Measurements from ENCODE around the gene FUT2. TPM values are rescaled to one million over a fixed set of nuclear protein-coding genes. Genes with fewer than 3 reads are reported as not detected.

FUT2 gene
- total RNA-seq, 1 donor from 2014 or later = 1.9 TPM

GRCh38 chr19:48755084-48755641 is 59.4 kb downstream of the FUT2 start, which contains the start of gene FGF21:
TSS of gene FGF21 (plus strand) at chr19:48755524. CDS start at chr19:48756237, 713 bp downstream.
- DNase-seq (ENCODE audit: low read depth) = no peak
- no peaks in the 10 kb centered on the region for H3K36me3 ChIP-seq (ENCODE audit: control insufficient read depth, insufficient read depth, low read length)
- TF ChIP-seq CTCF (IDR thresholded peaks at IDR 0.05; ENCODE audit: insufficient read depth, low read length, poor library complexity, severe bottlenecking) = no peak

More at GRCh38 chr19:48755084-48755641, 59.4 kb downstream of the FUT2 start, which contains the start of gene FGF21:
- Histone ChIP-seq H3K4me3 (ENCODE audit: low read depth, low read length) (no peak within 1 kb of the TSS), H3K27me3 (ENCODE audit: control insufficient read depth, insufficient read depth, low read length) (peaks cover 5% of the 10 kb centered on the region)

Other genes starting within 250 kb of the FUT2 start
- gene GRWD1, start 250.0 kb upstream of the FUT2 start, total RNA-seq = 44.6 and 47.1 TPM in 2 replicates
- gene KCNJ14, start 240.4 kb upstream of the FUT2 start, total RNA-seq = 0.54 and 2.1 TPM in 2 replicates
- 73.0 and 77.3 TPM in 2 replicates for gene CYTH2, start 226.6 kb upstream of the FUT2 start, total RNA-seq
- gene LMTK3, start 184.1 kb upstream of the FUT2 start, total RNA-seq = 2.3 and 2.9 TPM in 2 replicates
- gene SULT2B1, start 143.8 kb upstream of the FUT2 start, total RNA-seq = 0.48 and 0.50 TPM in 2 replicates
- not detected in 2 replicates for gene SPACA4, start 89.2 kb upstream of the FUT2 start, total RNA-seq
- 0.25 and 2.3 TPM in 2 replicates for gene FAM83E, start 80.9 kb upstream of the FUT2 start, total RNA-seq
- gene RPL18, start 76.8 kb upstream of the FUT2 start, total RNA-seq = 2,979 and 3,293 TPM in 2 replicates
- 27.9 and 30.3 TPM in 2 replicates for gene SPHK2, start 76.5 kb upstream of the FUT2 start, total RNA-seq
- gene DBP, start 58.6 kb upstream of the FUT2 start, total RNA-seq = 1.6 and 3.4 TPM in 2 replicates
- 1.1 and 1.7 TPM in 2 replicates for gene CA11, start 49.8 kb upstream of the FUT2 start, total RNA-seq
- gene NTN5, start 23.0 kb upstream of the FUT2 start, total RNA-seq = not detected in 2 replicates
- 1.0 and 1.3 TPM in 2 replicates for gene MAMSTR, start 23.8 kb downstream of the FUT2 start, total RNA-seq
- gene RASIP1, start 44.6 kb downstream of the FUT2 start, total RNA-seq = 3.8 and 4.8 TPM in 2 replicates
- gene IZUMO1, start 50.9 kb downstream of the FUT2 start, total RNA-seq = 0.25 TPM in 1 of 2 replicates, not detected in the other
- gene FUT1, start 56.7 kb downstream of the FUT2 start, total RNA-seq = 10.4 and 12.3 TPM in 2 replicates
- 0.13 TPM in 1 of 2 replicates, not detected in the other for gene FGF21, start 59.6 kb downstream of the FUT2 start, total RNA-seq
- 47.7 and 56.8 TPM in 2 replicates for gene BCAT2, start 115.1 kb downstream of the FUT2 start, total RNA-seq
- 10.2 and 15.0 TPM in 2 replicates for gene HSD17B14, start 140.5 kb downstream of the FUT2 start, total RNA-seq
- 10.0 and 11.1 TPM in 2 replicates for gene PLEKHA4, start 172.6 kb downstream of the FUT2 start, total RNA-seq
- 225 and 233 TPM in 2 replicates for gene PPP1R15A, start 176.4 kb downstream of the FUT2 start, total RNA-seq
- gene TULP2, start 202.8 kb downstream of the FUT2 start, total RNA-seq = not detected in 2 replicates
- gene NUCB1, start 204.3 kb downstream of the FUT2 start, total RNA-seq = 248 and 260 TPM in 2 replicates
- 1.0 and 1.5 TPM in 2 replicates for gene DHDH, start 237.7 kb downstream of the FUT2 start, total RNA-seq